ENCODE measurements around the gene BCL2A1. TPM values are rescaled to one million over a fixed set of nuclear protein-coding genes. Genes with fewer than 3 reads are reported as not detected.

BCL2A1 gene
- total RNA-seq, 2 donors from 2014 or later, result not detected

- Mint-ChIP-seq H3K4me3 (no peak overlapping the region), H3K9me3 (no peaks in the 10 kb centered on the region), H3K4me1 (peaks cover 18% of the 10 kb centered on the region), H3K27ac (no peak overlapping the region), H3K36me3 (ENCODE audit: low read depth) (no peaks in the 10 kb centered on the region), H3K27me3 (ENCODE audit: insufficient read depth) (no peaks in the 10 kb centered on the region)
- Histone ChIP-seq H3K9me3 (ENCODE audit: control insufficient read depth, low read length) (no peaks in the 10 kb centered on the region), H3K27ac (ENCODE audit: low read depth, low read length) (no peak overlapping the region), H3K36me3 (ENCODE audit: control insufficient read depth, insufficient read depth, low read length) (no peaks in the 10 kb centered on the region), H3K27me3 (ENCODE audit: control insufficient read depth, insufficient read depth, low read length, poor library complexity, severe bottlenecking) (no peaks in the 10 kb centered on the region), H3K4me3 (ENCODE audit: low read length) (no peak overlapping the region), H3K9ac (ENCODE audit: extremely low read depth, low read length, poor library complexity, severe bottlenecking) (no peak overlapping the region), H3K4me1 (ENCODE audit: control insufficient read depth, insufficient read depth, low read length) (no peaks in the 10 kb centered on the region)
- DNase-seq, result no peak
- TF ChIP-seq, protein P1, sequence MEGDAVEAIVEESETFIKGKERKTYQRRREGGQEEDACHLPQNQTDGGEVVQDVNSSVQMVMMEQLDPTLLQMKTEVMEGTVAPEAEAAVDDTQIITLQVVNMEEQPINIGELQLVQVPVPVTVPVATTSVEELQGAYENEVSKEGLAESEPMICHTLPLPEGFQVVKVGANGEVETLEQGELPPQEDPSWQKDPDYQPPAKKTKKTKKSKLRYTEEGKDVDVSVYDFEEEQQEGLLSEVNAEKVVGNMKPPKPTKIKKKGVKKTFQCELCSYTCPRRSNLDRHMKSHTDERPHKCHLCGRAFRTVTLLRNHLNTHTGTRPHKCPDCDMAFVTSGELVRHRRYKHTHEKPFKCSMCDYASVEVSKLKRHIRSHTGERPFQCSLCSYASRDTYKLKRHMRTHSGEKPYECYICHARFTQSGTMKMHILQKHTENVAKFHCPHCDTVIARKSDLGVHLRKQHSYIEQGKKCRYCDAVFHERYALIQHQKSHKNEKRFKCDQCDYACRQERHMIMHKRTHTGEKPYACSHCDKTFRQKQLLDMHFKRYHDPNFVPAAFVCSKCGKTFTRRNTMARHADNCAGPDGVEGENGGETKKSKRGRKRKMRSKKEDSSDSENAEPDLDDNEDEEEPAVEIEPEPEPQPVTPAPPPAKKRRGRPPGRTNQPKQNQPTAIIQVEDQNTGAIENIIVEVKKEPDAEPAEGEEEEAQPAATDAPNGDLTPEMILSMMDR (conservative IDR thresholded peaks at IDR 0.05), result no peak
- WGBS, 2 experiments (ENCODE audit: insufficient coverage in 1 of 2, insufficient read length in 1 of 2), result 93 to 98% methylated on average over 7 to 10 of the region's 10 CpGs
These were observed 22.8 kb downstream of the BCL2A1 start for GRCh38 chr15:79948095-79948695.

- no peak for DNase-seq
- Mint-ChIP-seq H3K4me3 (no peak overlapping the region), H3K27ac (no peak overlapping the region), H3K36me3 (ENCODE audit: low read depth) (no peaks in the 10 kb centered on the region), H3K27me3 (ENCODE audit: insufficient read depth) (no peaks in the 10 kb centered on the region), H3K9me3 (no peaks in the 10 kb centered on the region), H3K4me1 (peaks cover 18% of the 10 kb centered on the region)
- Histone ChIP-seq H3K36me3 (ENCODE audit: control insufficient read depth, insufficient read depth, low read length) (no peaks in the 10 kb centered on the region), H3K9ac (ENCODE audit: extremely low read depth, low read length, poor library complexity, severe bottlenecking) (no peak overlapping the region), H3K9me3 (ENCODE audit: control insufficient read depth, low read length) (no peaks in the 10 kb centered on the region), H3K27me3 (ENCODE audit: control insufficient read depth, insufficient read depth, low read length, poor library complexity, severe bottlenecking) (no peaks in the 10 kb centered on the region), H3K27ac (ENCODE audit: low read depth, low read length) (no peak overlapping the region), H3K4me1 (ENCODE audit: control insufficient read depth, insufficient read depth, low read length) (no peaks in the 10 kb centered on the region), H3K4me3 (ENCODE audit: low read length) (no peak overlapping the region)
- TF ChIP-seq, protein P1 (conservative IDR thresholded peaks at IDR 0.05), result no peak
These were observed 24.0 kb downstream of the BCL2A1 start for GRCh38 chr15:79947009-79947408.

DNA sequence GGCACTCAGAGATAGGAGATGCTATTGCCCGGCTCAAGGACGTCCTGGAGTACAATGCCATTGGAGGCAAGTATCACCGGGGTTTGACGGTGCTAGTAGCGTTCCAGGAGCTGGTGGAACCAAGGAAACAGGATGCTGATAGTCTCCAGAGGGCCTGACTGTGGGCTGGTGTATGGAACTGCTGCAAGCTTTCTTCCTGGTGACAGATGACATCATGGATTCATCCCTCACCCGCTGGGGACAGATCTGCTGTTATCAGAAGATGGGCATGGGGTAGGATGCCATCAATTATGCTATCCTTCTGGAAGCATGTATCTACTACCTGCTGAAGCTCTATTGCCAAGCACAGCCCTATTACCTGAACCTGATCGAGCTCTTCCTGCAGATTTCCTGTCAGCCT, 26.4 kb downstream of the BCL2A1 start:
- no peak overlapping the region for H3K27ac Mint-ChIP-seq
- Histone ChIP-seq H3K36me3 (ENCODE audit: control insufficient read depth, insufficient read depth, low read length) (no peaks in the 10 kb centered on the region), H3K9ac (ENCODE audit: extremely low read depth, low read length, poor library complexity, severe bottlenecking) (no peak overlapping the region), H3K27ac (ENCODE audit: low read depth, low read length) (no peak overlapping the region), H3K4me1 (ENCODE audit: control insufficient read depth, insufficient read depth, low read length) (no peaks in the 10 kb centered on the region), H3K9me3 (ENCODE audit: control insufficient read depth, low read length) (no peaks in the 10 kb centered on the region), H3K4me3 (ENCODE audit: low read length) (no peak overlapping the region), H3K27me3 (ENCODE audit: control insufficient read depth, insufficient read depth, low read length, poor library complexity, severe bottlenecking) (no peaks in the 10 kb centered on the region)
- H3K4me3 Mint-ChIP-seq, result no peak overlapping the region
- no peaks in the 10 kb centered on the region for H3K9me3 Mint-ChIP-seq
- H3K27me3 Mint-ChIP-seq (ENCODE audit: insufficient read depth), result no peaks in the 10 kb centered on the region
- WGBS, 2 experiments (ENCODE audit: insufficient coverage in 1 of 2, insufficient read length in 1 of 2), result 92 to 93% methylated on average over 7 of the region's 7 CpGs
- peaks cover 19% of the 10 kb centered on the region for H3K4me1 Mint-ChIP-seq
- no peaks in the 10 kb centered on the region for H3K36me3 Mint-ChIP-seq (ENCODE audit: low read depth)
- TF ChIP-seq, protein P1 (conservative IDR thresholded peaks at IDR 0.05), result no peak
- no peak for DNase-seq

Measured in endodermal cell (in vitro differentiated cells).